B cell (primary cell): ENCODE results near the gene CD6. TPM values are rescaled to one million over a fixed set of nuclear protein-coding genes. Genes with fewer than 3 reads are reported as not detected.

Experiments used
- ATAC-seq: fragments of 200-7000 bp; cut with Tn5 transposase; one replicate; pipeline ENCODE4 v1.10.0; 2021; ENCODE audit warnings: low read depth, mild to moderate bottlenecking, moderate number of reproducible peaks, moderate library complexity
- CTCF ChIA-PET: fragments of 350-600 bp; sonication (Branson Sonifier 250); formaldehyde crosslinking; loops from one replicate; lab custom pipeline; 2021; ENCODE audit warnings: antibody characterized with exemption, inconsistent platforms; lab: Charles Lee
- POLR2A ChIA-PET: fragments of 350-600 bp; sonication (Branson Sonifier 250); formaldehyde crosslinking; loops from one replicate; lab custom pipeline; 2021; ENCODE audit warnings: antibody characterized with exemption; lab: Charles Lee
- DNase-seq: peaks from one replicate; pipeline ENCODE4 v3.0.0; 2013
- H2AFZ ChIP-seq: 2 replicates; pipeline ENCODE4 v1.6.1; 2012; ENCODE audit warnings: mild to moderate bottlenecking, low read depth, low read length; ENCODE audit not compliant: insufficient read depth, poor library complexity, severe bottlenecking
- H3K27ac ChIP-seq, 2 donors: 1 replicate in 1 of 2; 2 replicates in 1 of 2; pipeline ENCODE4 v1.5.1; 2012 to 2013; ENCODE audit warnings: low read length in 2 of 2, mild to moderate bottlenecking in 2 of 2, moderate library complexity in 1 of 2
- H3K27me3 ChIP-seq, 4 experiments: fragments of 200-600 bp in 1 of 4; sonication (generic) in 1 of 4; replicated peaks in 1 of 4; 1 replicate in 2 of 4; 2 replicates in 2 of 4; pipeline versions ENCODE4 v1.6.1 to v1.7.0; 2013 to 2016; ENCODE audit warnings: low read length in 3 of 4, mild to moderate bottlenecking in 2 of 4, mixed read lengths in 1 of 4, moderate library complexity in 1 of 4; ENCODE audit not compliant: insufficient read depth in 4 of 4, control insufficient read depth in 3 of 4; ENCODE audit errors: control extremely low read depth in 1 of 4
- H3K36me3 ChIP-seq, 2 experiments: replicated peaks in 1 of 2; 1 replicate in 1 of 2; 2 replicates in 1 of 2; pipeline versions ENCODE4 v1.6.1 to v1.7.1; 2013; ENCODE audit warnings: low read length in 1 of 2; ENCODE audit not compliant: insufficient read depth in 2 of 2, control insufficient read depth in 1 of 2; ENCODE audit errors: control extremely low read depth in 1 of 2, extremely low read depth in 1 of 2
- H3K4me1 ChIP-seq, 2 donors: fragments of 200-600 bp in 1 of 2; sonication (generic) in 1 of 2; 1 replicate in 1 of 2; 2 replicates in 1 of 2; pipeline versions ENCODE4 v1.5.1 to v1.6.1; 2013 to 2017; ENCODE audit warnings: low read length in 2 of 2; ENCODE audit not compliant: control insufficient read depth in 2 of 2, insufficient read depth in 2 of 2
- H3K4me2 ChIP-seq: replicated peaks from 2 replicates; pipeline ENCODE3; 2012; ENCODE audit warnings: mild to moderate bottlenecking, low read depth, low read length; ENCODE audit not compliant: poor library complexity, severe bottlenecking
- H3K4me3 ChIP-seq, 5 experiments: fragments of 200-600 bp in 1 of 5; sonication (generic) in 1 of 5; 1 replicate in 3 of 5; 2 replicates in 2 of 5; pipeline versions ENCODE4 v1.5.1 to v1.7.0; 2011 to 2016; ENCODE audit warnings: low read length in 4 of 5, mild to moderate bottlenecking in 4 of 5, low read depth in 2 of 5, control low read depth in 1 of 5, moderate library complexity in 1 of 5; ENCODE audit not compliant: insufficient read depth in 1 of 5; ENCODE audit errors: control extremely low read depth in 1 of 5, extremely low read depth in 1 of 5
- H3K79me2 ChIP-seq: fragments of 200-600 bp; sonication (generic); one replicate; pipeline ENCODE4 v1.6.0; 2016; ENCODE audit warnings: low read length; ENCODE audit not compliant: control insufficient read depth, insufficient read depth
- H3K9ac ChIP-seq: fragments of 200-600 bp; sonication (generic); 2 replicates; pipeline ENCODE4 v1.6.1; 2017; ENCODE audit warnings: mild to moderate bottlenecking, low read length, moderate library complexity
- H3K9me3 ChIP-seq, 3 donors: one replicate each; pipeline versions ENCODE4 v1.6.1 to v1.7.1; 2013; ENCODE audit warnings: low read length in 2 of 3; ENCODE audit not compliant: control insufficient read depth in 2 of 3, insufficient read depth in 1 of 3; ENCODE audit errors: control extremely low read depth in 1 of 3
- H4K20me1 ChIP-seq: 2 replicates; pipeline ENCODE4 v1.6.0; 2012; ENCODE audit warnings: mild to moderate bottlenecking, low read length; ENCODE audit not compliant: insufficient read depth, control insufficient read depth, poor library complexity, severe bottlenecking
- H3K27ac Mint-ChIP-seq: one replicate; pipeline ENCODE4 v1.8.0; 2021; ENCODE audit warnings: mixed read lengths
- H3K27me3 Mint-ChIP-seq: one replicate; pipeline ENCODE4 v1.8.0; 2021; ENCODE audit warnings: mixed read lengths
- H3K4me1 Mint-ChIP-seq: one replicate; pipeline ENCODE4 v1.8.0; 2021; ENCODE audit warnings: mixed read lengths
- H3K4me3 Mint-ChIP-seq: one replicate; pipeline ENCODE4 v1.8.0; 2021; ENCODE audit warnings: mixed read lengths
- H3K9me3 Mint-ChIP-seq: one replicate; pipeline ENCODE4 v1.8.0; 2022; ENCODE audit warnings: mixed read lengths; ENCODE audit not compliant: insufficient read depth
- CTCF ChIP-seq: fragments of 200-600 bp; IDR thresholded peaks from one replicate; pipeline ENCODE4 v1.8.0; 2022; ENCODE audit warnings: antibody characterized with exemption, mild to moderate bottlenecking
- EZH2 ChIP-seq: IDR thresholded peaks from 2 replicates; pipeline ENCODE4 v1.6.1; 2012; ENCODE audit warnings: borderline replicate concordance, low read depth, mild to moderate bottlenecking, moderate library complexity, low read length; ENCODE audit not compliant: insufficient read depth, poor library complexity, severe bottlenecking
- WGBS: methylation state at CpG from one replicate; pipeline ENCODE4 v1.1.5; 2013; ENCODE audit warnings: missing lambda C conversion rate; ENCODE audit not compliant: insufficient coverage; 5-methylcytosine and 5-hydroxymethylcytosine counted together
- intact Hi-C: fragments of 100-400 bp; cut with micrococcal nuclease; formaldehyde crosslinking; loops from one replicate; pipeline ENCODE4 v1.10.0; 2022
- polyA plus RNA-seq: library from polyadenylated mRNA; depleted of rRNA; stranded (reverse); fragments of >200 nt; gene quantifications from 2 replicates; pipeline ENCODE4 v1.2.3, GENCODE V29; 2012
- total RNA-seq, 2 donors: library from RNA; stranded (reverse); fragments of 120-200 nt in 1 of 2; gene quantifications; 1 replicate in 1 of 2; 2 replicates in 1 of 2; pipeline versions ENCODE4 v1.2.3 to v1.2.4, GENCODE V29; 2013 to 2022

The CD6 gene
- total and polyA plus RNA-seq, 2 donors (not counting 1 experiment from before 2014, with no cell fraction given): 9.3 to 13.6 TPM

GRCh38 chr11:60946601-60947264 lies 24.7 kb upstream of the CD6 start:
- H3K79me2 ChIP-seq: peaks cover 71% of the 10 kb centered on the region
- no peak overlapping the region for H3K4me3 ChIP-seq
- H3K36me3 ChIP-seq: peaks cover 7 to 58% of the 10 kb centered on the region in 2 experiments
- Mint-ChIP-seq H3K27me3 (no peaks in the 10 kb centered on the region), H3K9me3 (no peaks in the 10 kb centered on the region), H3K4me3 (no peak overlapping the region), H3K27ac (no peak overlapping the region), H3K4me1 (peaks cover 66% of the 10 kb centered on the region)
- peaks cover 38 to 45% of the 10 kb centered on the region in 2 donors for H3K4me1 ChIP-seq
- DNase-seq (no peak), ATAC-seq (no peak)
- POLR2A ChIA-PET: no interaction called here
- TF ChIP-seq CTCF (no peak), EZH2 (no peak)
- intact Hi-C loops: no loop called here
- H3K27me3 ChIP-seq: no peaks in the 10 kb centered on the region
- WGBS: 96% methylated on average over 4 of the region's 15 CpGs
- H3K27ac ChIP-seq: no peak overlapping the region
- no peak overlapping the region for H3K9ac ChIP-seq
- H2AFZ ChIP-seq: no peak overlapping the region
- H3K9me3 ChIP-seq: no peaks in the 10 kb centered on the region
- CTCF ChIA-PET: interaction anchor here (0.5 to 2.4 kb wide), 9 partner anchors 7 to 241 kb away, joined by 3 to 10 read pairs (median 4); no protein-coding TSS in a partner anchor
- H4K20me1 ChIP-seq: peaks cover 78% of the 10 kb centered on the region
- no peak overlapping the region for H3K4me2 ChIP-seq

GRCh38 chr11:60947700-60948099 lies 23.8 kb upstream of the CD6 start:
- POLR2A ChIA-PET: interaction anchor here (0.6 kb wide), 1 partner anchor 82 kb away, joined by 5 read pairs; no protein-coding TSS in a partner anchor
- CTCF ChIA-PET: interaction anchor here (0.6 to 1.6 kb wide), 4 partner anchors 23 to 162 kb away, joined by 3 to 10 read pairs (median 3); no protein-coding TSS in a partner anchor
- H3K27ac Mint-ChIP-seq: no peak overlapping the region
- no peak overlapping the region for H2AFZ ChIP-seq
- DNase-seq (no peak), ATAC-seq (no peak)
- H3K4me3 ChIP-seq: no peak overlapping the region
- H3K27ac ChIP-seq: no peak overlapping the region
- H4K20me1 ChIP-seq: peaks cover 69% of the 10 kb centered on the region
- no peaks in the 10 kb centered on the region for H3K27me3 Mint-ChIP-seq
- no peak overlapping the region for H3K9ac ChIP-seq
- H3K4me1 ChIP-seq: peaks cover 34 to 41% of the 10 kb centered on the region in 2 donors
- peaks cover 65% of the 10 kb centered on the region for H3K4me1 Mint-ChIP-seq
- H3K27me3 ChIP-seq: no peaks in the 10 kb centered on the region
- no peak for TF ChIP-seq CTCF
- TF ChIP-seq EZH2: no peak
- H3K9me3 ChIP-seq: no peaks in the 10 kb centered on the region
- intact Hi-C loops: no loop called here
- no CpG with 5 or more reads among the region's 2 CpGs for WGBS
- no peak overlapping the region for H3K4me3 Mint-ChIP-seq
- no peak overlapping the region for H3K4me2 ChIP-seq
- peaks cover 7 to 49% of the 10 kb centered on the region in 2 experiments for H3K36me3 ChIP-seq
- H3K9me3 Mint-ChIP-seq: no peaks in the 10 kb centered on the region
- peaks cover 81% of the 10 kb centered on the region for H3K79me2 ChIP-seq
